ENCODE results near the gene CREB3L1. TPM values are rescaled to one million over a fixed set of nuclear protein-coding genes. Genes with fewer than 3 reads are reported as not detected.

Gene CREB3L1
- polyA plus RNA-seq, 1 experiment = 24.2 TPM

DNA sequence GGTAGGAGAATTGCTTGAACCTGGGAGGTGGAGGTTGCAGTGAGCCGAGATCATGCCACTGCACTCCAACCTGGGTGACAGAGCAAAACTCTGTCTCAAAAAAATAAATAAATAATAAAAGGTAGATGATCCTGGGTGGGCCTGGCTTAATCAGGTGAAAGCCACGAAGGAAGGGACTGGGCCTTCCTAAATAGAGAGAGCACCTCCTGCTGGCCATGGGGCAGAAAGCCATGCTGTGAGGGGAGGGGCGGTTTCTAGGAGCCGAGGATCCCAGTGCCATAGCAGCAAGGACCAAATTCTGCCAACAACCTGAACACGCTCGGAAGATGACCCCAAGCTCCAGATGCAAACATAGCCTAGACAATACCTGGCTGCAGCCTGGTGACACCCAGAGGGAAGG, 45.3 kb downstream of the CREB3L1 start:
- Histone ChIP-seq H3K27ac (ENCODE audit: low read depth, low read length) (no peak overlapping the region), H3K4me3 (ENCODE audit: low read depth, low read length) (no peak overlapping the region), H3K27me3 (ENCODE audit: control insufficient read depth, insufficient read depth, low read length) (no peaks in the 10 kb centered on the region), H3K9me3 (ENCODE audit: control insufficient read depth, insufficient read depth, low read length) (no peaks in the 10 kb centered on the region)
- POLR2A ChIA-PET = interaction anchor here (0.7 to 1.2 kb wide), 2 partner anchors 27 to 80 kb away, joined by 4 read pairs; no protein-coding TSS in a partner anchor
- CTCF ChIA-PET = interaction anchor here (1.2 to 2.4 kb wide), 2 partner anchors 46 to 84 kb away, joined by 3 to 8 read pairs; no protein-coding TSS in a partner anchor
- DNase-seq (ENCODE audit: low read depth, low spot score) = no peak
- TF ChIP-seq, protein P1, sequence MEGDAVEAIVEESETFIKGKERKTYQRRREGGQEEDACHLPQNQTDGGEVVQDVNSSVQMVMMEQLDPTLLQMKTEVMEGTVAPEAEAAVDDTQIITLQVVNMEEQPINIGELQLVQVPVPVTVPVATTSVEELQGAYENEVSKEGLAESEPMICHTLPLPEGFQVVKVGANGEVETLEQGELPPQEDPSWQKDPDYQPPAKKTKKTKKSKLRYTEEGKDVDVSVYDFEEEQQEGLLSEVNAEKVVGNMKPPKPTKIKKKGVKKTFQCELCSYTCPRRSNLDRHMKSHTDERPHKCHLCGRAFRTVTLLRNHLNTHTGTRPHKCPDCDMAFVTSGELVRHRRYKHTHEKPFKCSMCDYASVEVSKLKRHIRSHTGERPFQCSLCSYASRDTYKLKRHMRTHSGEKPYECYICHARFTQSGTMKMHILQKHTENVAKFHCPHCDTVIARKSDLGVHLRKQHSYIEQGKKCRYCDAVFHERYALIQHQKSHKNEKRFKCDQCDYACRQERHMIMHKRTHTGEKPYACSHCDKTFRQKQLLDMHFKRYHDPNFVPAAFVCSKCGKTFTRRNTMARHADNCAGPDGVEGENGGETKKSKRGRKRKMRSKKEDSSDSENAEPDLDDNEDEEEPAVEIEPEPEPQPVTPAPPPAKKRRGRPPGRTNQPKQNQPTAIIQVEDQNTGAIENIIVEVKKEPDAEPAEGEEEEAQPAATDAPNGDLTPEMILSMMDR (IDR thresholded peaks at IDR 0.05; ENCODE audit: low read depth, low read length) = peak; percentile 52

DNA sequence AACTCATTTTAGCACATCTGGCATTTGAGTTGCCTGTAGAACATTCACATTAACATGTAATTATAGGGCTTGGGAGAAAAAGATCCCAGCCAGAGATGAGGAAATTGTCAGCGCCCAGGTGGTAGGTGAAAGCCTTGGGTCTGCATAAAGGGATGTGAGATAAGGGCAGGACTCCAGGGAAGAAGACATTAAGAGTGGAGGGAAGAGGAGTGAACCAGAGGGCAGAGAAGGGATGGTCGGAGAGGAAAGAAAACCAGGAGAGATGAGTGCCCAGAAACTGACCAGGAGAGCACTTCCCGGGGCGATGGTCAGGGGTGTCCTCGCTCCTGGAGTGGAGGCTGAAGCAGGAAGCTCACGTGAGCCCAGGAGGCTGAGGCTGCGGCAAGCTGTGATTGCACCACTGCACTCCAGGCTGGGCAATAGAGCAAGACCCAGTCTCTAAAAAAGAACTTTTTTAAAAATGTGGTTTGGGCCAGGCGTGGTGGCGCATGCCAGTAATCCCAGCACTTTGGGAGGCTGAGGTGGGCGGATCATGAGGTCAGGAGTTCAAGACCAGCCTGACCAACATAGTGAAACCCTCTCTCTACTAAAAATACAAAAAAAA, 49.5 kb downstream of the CREB3L1 start:
- TF ChIP-seq, protein P1 (IDR thresholded peaks at IDR 0.05; ENCODE audit: low read depth, low read length) = no peak
- ChIA-PET CTCF (no interaction called here), POLR2A (no interaction called here)
- no peaks in the 10 kb centered on the region for H3K9me3 ChIP-seq (ENCODE audit: control insufficient read depth, insufficient read depth, low read length)
- peaks cover 21% of the 10 kb centered on the region for H3K27me3 ChIP-seq (ENCODE audit: control insufficient read depth, insufficient read depth, low read length)
- no peak overlapping the region for H3K27ac ChIP-seq (ENCODE audit: low read depth, low read length)
- no peak for DNase-seq (ENCODE audit: low read depth, low spot score)
- no peak overlapping the region for H3K4me3 ChIP-seq (ENCODE audit: low read depth, low read length)

- CTCF ChIA-PET = no interaction called here
- H3K27ac ChIP-seq (ENCODE audit: low read depth, low read length) = no peak overlapping the region
- DNase-seq (ENCODE audit: low read depth, low spot score) = no peak
- H3K9me3 ChIP-seq (ENCODE audit: control insufficient read depth, insufficient read depth, low read length) = no peaks in the 10 kb centered on the region; the same call in 1 of the 2 replicates
- POLR2A ChIA-PET = no interaction called here
- TF ChIP-seq, protein P1 (IDR thresholded peaks at IDR 0.05; ENCODE audit: low read depth, low read length) = no peak
- peaks cover 28% of the 10 kb centered on the region for H3K27me3 ChIP-seq (ENCODE audit: control insufficient read depth, insufficient read depth, low read length)
- no peak overlapping the region for H3K4me3 ChIP-seq (ENCODE audit: low read depth, low read length)
These were observed 50.4 kb downstream of the CREB3L1 start for GRCh38 chr11:46327829-46328228.

GRCh38 chr11:46330154-46330553, 52.7 kb downstream of the CREB3L1 start:
- H3K4me3 ChIP-seq (ENCODE audit: low read depth, low read length) = no peak overlapping the region
- H3K27ac ChIP-seq (ENCODE audit: low read depth, low read length) = no peak overlapping the region
- no peak for DNase-seq (ENCODE audit: low read depth, low spot score)
- CTCF ChIA-PET = interaction anchor here (0.7 to 1.5 kb wide), 4 partner anchors 15 to 91 kb away, joined by 3 to 5 read pairs (median 4); no protein-coding TSS in a partner anchor
- H3K9me3 ChIP-seq (ENCODE audit: control insufficient read depth, insufficient read depth, low read length) = no peaks in the 10 kb centered on the region; the same call in 1 of the 2 replicates
- peaks cover 44% of the 10 kb centered on the region for H3K27me3 ChIP-seq (ENCODE audit: control insufficient read depth, insufficient read depth, low read length)
- POLR2A ChIA-PET = interaction anchor here (1.0 to 1.6 kb wide), 2 partner anchors 18 to 39 kb away, joined by 3 to 4 read pairs; no protein-coding TSS in a partner anchor
- TF ChIP-seq, protein P1 (IDR thresholded peaks at IDR 0.05; ENCODE audit: low read depth, low read length) = no peak

DNA sequence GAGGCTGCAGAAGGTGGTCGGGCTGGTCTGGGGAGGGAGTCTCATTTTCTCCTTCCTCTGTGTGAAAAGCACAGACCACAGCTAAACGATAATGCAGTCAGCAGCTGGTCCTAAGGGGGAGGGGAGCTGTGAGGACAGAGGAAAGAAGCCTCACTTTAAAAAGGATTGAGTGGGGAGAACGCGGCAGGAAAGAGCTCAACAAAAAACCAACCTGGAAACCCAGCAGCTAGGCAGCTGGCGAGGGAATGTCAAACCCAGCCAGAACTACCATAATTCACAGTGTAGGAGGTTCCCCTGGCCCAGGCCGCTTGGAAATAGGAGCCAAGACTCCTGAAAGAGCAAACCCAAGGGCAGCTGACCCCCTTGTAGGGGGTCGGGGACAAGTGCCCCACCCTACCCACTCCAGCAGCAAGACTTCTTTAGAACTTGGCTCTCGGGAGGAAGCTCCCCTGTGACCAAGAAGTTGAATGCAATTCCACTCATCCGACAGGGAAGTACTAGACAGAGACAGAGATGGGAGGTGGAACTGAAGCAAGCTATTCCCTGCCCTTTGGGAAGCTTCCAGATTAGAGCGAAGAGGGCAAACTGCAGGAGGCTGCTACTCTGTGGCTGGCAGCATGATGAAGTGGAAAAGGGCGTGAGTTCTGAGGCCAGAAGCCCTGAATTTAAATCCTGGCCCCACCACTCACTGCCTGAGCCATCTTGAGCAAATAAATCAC, 53.3 kb downstream of the CREB3L1 start:
- Histone ChIP-seq H3K27me3 (ENCODE audit: control insufficient read depth, insufficient read depth, low read length) (peaks cover 44% of the 10 kb centered on the region), H3K9me3 (ENCODE audit: control insufficient read depth, insufficient read depth, low read length) (no peaks in the 10 kb centered on the region; the same call in 1 of the 2 replicates), H3K4me3 (ENCODE audit: low read depth, low read length) (no peak overlapping the region), H3K27ac (ENCODE audit: low read depth, low read length) (no peak overlapping the region)
- CTCF ChIA-PET = interaction anchor here (0.7 to 1.5 kb wide), 3 partner anchors 16 to 91 kb away, joined by 3 to 5 read pairs (median 4); no protein-coding TSS in a partner anchor
- TF ChIP-seq, protein P1 (IDR thresholded peaks at IDR 0.05; ENCODE audit: low read depth, low read length) = no peak
- POLR2A ChIA-PET = interaction anchor here (0.5 to 1.6 kb wide), 3 partner anchors 18 to 484 kb away, joined by 3 to 5 read pairs (median 4); partner anchors contain the start of gene CRY2
- DNase-seq (ENCODE audit: low read depth, low spot score) = no peak
